Nephron (organoid): ENCODE data around the gene CLMN.

Experiments used
- H3K27ac Mint-ChIP-seq, 3 experiments: 2 replicates each; pipeline ENCODE4 v1.8.0; 2020; ENCODE audit warnings: mixed read lengths in 3 of 3, mild to moderate bottlenecking in 2 of 3, moderate library complexity in 1 of 3
- H3K27me3 Mint-ChIP-seq: 2 replicates; pipeline ENCODE4 v1.8.0; 2021; ENCODE audit warnings: low read depth, mild to moderate bottlenecking, moderate library complexity, mixed read lengths
- H3K36me3 Mint-ChIP-seq: 2 replicates; pipeline ENCODE4 v1.8.0; 2020; ENCODE audit warnings: low read depth, mixed read lengths
- H3K4me1 Mint-ChIP-seq: 2 replicates; pipeline ENCODE4 v1.8.0; 2020; ENCODE audit warnings: mixed read lengths
- H3K4me3 Mint-ChIP-seq, 3 experiments: 2 replicates each; pipeline ENCODE4 v1.8.0; 2020; ENCODE audit warnings: mild to moderate bottlenecking in 3 of 3, mixed read lengths in 3 of 3, moderate library complexity in 2 of 3
- H3K9me3 Mint-ChIP-seq: 2 replicates; pipeline ENCODE4 v1.8.0; 2020; ENCODE audit warnings: mixed read lengths
- CTCF ChIP-seq, 3 experiments: fragments of 200-600 bp; sonication (generic); IDR thresholded peaks; one replicate each; pipeline ENCODE4 v1.5.0; 2021; ENCODE audit warnings: antibody characterized with exemption in 3 of 3; ENCODE audit not compliant: unreplicated experiment in 3 of 3

The CLMN gene

DNA sequence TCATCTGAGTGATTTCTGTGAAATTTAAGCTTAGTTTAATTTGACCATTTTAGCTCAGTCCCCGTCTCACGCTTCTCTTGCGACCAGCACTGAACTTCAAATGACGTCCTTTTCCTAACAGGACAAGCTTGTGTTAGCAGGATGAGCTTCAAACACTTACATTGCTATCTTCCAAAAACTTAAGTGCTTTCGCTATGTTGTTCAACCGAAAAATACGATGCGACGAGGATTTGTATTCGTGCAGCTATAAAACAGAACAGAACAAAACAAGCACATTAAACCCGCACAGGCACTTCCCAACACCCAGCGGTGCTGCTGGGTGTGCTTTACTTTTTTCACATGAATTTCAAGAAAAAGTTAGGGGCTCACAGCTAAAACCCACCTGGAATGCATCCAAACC lies 98.2 kb downstream of the CLMN start:
- Mint-ChIP-seq H3K4me3 (peak overlapping the region in 1 of 3 experiments; percentile 13), H3K9me3 (no peaks in the 10 kb centered on the region), H3K27me3 (peaks cover 16% of the 10 kb centered on the region), H3K27ac (peak overlapping the region; percentile 79 to 90 (median 80)), H3K4me1 (peaks cover 76% of the 10 kb centered on the region), H3K36me3 (peaks cover 19% of the 10 kb centered on the region)
- TF ChIP-seq CTCF (IDR thresholded peaks at IDR 0.05; ENCODE audit: unreplicated experiment in 3 of 3) = no peak

- peaks cover 19% of the 10 kb centered on the region for H3K36me3 Mint-ChIP-seq
- H3K27ac Mint-ChIP-seq = peak overlapping the region; percentile 79 to 90 (median 80)
- H3K4me1 Mint-ChIP-seq = peaks cover 77% of the 10 kb centered on the region
- H3K9me3 Mint-ChIP-seq = no peaks in the 10 kb centered on the region
- peaks cover 12% of the 10 kb centered on the region for H3K27me3 Mint-ChIP-seq
- H3K4me3 Mint-ChIP-seq = no peak overlapping the region
- no peak for TF ChIP-seq CTCF (IDR thresholded peaks at IDR 0.05; ENCODE audit: unreplicated experiment in 3 of 3)
These were observed 99.0 kb downstream of the CLMN start for GRCh38 chr14:95220663-95221231.

GRCh38 chr14:95218472-95219193 lies 101.1 kb downstream of the CLMN start:
- H3K27ac Mint-ChIP-seq = peak overlapping the region; percentile 28 to 71 (median 64)
- peaks cover 7% of the 10 kb centered on the region for H3K27me3 Mint-ChIP-seq
- H3K36me3 Mint-ChIP-seq = peaks cover 21% of the 10 kb centered on the region
- no peaks in the 10 kb centered on the region for H3K9me3 Mint-ChIP-seq
- no peak for TF ChIP-seq CTCF (IDR thresholded peaks at IDR 0.05; ENCODE audit: unreplicated experiment in 3 of 3)
- H3K4me1 Mint-ChIP-seq = peaks cover 82% of the 10 kb centered on the region
- H3K4me3 Mint-ChIP-seq = peak overlapping the region in 1 of 3 experiments; percentile 37

DNA sequence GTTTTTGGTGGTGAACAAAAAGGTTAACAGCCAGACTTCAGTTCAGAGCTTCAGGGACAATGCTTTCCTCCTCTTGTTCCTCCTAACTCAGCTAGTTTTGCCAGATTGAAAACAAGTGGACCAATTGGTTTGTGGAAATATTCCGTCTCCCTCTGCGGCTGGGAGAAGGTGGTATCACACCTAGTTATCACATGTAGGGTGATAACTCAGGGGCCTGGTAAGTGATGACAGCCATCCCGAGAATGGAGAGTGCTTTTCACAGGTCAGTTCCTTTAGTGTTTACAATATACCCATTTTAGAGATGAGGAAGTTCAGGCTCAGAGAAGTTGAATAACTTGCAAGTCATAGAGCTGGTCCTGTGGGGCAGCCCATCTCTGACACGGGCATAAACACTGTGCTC lies 101.7 kb downstream of the CLMN start:
- no peak for TF ChIP-seq CTCF (IDR thresholded peaks at IDR 0.05; ENCODE audit: unreplicated experiment in 3 of 3)
- peaks cover 24% of the 10 kb centered on the region for H3K36me3 Mint-ChIP-seq
- peaks cover 76% of the 10 kb centered on the region for H3K4me1 Mint-ChIP-seq
- no peaks in the 10 kb centered on the region for H3K9me3 Mint-ChIP-seq
- H3K27me3 Mint-ChIP-seq = peaks cover 10% of the 10 kb centered on the region
- H3K4me3 Mint-ChIP-seq = no peak overlapping the region
- peak overlapping the region in 1 of 3 experiments; percentile 71 for H3K27ac Mint-ChIP-seq

DNA sequence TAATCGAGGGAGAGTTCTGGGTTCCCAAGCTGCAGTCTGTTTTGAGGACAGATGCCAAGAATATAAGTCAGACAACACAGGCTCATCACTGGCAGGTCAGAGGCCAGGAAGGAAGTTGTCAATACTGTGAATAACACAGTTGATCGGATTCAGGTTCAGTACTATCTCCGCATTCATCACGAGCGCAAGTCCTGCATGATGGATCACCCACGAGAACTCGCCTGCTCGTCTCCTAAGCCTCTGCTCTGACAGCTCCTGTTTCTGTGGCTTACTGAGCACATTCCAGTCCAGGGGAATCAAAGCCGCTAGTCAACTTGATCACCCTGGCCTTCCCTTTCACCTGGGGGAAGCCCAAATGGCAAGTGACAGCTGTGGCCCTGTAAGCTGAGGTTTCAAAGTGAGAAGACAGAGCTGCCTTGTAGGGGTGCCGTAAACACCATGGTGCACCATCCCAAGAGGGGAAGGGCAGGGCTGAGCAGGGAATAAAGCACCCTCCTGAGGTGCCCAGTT lies 102.3 kb downstream of the CLMN start:
- Mint-ChIP-seq H3K27me3 (peaks cover 10% of the 10 kb centered on the region), H3K4me3 (no peak overlapping the region), H3K36me3 (peaks cover 24% of the 10 kb centered on the region), H3K4me1 (peaks cover 70% of the 10 kb centered on the region), H3K27ac (peak overlapping the region; percentile 30 to 65 (median 56)), H3K9me3 (no peaks in the 10 kb centered on the region)
- TF ChIP-seq CTCF (IDR thresholded peaks at IDR 0.05; ENCODE audit: unreplicated experiment in 3 of 3) = no peak
